Measurements from ENCODE around the gene ITGB5.
A peak's percentile ranks its signal among the peaks of the same experiment; 100 is the strongest.

DNA sequence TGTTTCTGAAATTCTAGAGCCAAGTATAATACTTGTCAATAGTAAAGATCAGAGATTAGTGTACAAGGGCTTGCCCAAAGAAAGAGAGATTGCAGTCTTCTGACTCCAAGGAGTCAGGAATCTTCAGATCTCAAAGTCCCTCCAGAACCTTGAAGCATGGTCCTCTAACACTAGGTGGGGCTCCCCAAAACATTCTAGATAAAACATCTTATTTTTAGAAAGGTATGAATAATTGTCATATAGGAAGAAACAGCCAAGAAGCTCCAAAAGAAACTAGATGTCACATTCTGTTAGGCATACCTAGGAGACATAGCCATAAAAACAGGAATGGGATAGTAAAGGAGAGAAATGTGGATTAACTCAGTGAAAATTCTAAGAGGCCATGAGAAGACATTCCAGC lies 36.7 kb upstream of the ITGB5 start:
- TF ChIP-seq, protein P1, sequence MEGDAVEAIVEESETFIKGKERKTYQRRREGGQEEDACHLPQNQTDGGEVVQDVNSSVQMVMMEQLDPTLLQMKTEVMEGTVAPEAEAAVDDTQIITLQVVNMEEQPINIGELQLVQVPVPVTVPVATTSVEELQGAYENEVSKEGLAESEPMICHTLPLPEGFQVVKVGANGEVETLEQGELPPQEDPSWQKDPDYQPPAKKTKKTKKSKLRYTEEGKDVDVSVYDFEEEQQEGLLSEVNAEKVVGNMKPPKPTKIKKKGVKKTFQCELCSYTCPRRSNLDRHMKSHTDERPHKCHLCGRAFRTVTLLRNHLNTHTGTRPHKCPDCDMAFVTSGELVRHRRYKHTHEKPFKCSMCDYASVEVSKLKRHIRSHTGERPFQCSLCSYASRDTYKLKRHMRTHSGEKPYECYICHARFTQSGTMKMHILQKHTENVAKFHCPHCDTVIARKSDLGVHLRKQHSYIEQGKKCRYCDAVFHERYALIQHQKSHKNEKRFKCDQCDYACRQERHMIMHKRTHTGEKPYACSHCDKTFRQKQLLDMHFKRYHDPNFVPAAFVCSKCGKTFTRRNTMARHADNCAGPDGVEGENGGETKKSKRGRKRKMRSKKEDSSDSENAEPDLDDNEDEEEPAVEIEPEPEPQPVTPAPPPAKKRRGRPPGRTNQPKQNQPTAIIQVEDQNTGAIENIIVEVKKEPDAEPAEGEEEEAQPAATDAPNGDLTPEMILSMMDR (conservative IDR thresholded peaks at IDR 0.05; ENCODE audit: low read depth, low read length): peak; percentile 43; the same call in 1 of the 2 replicates
- TF ChIP-seq EZH2 (IDR thresholded peaks at IDR 0.05; ENCODE audit: borderline replicate concordance, low read depth, low read length, poor library complexity, severe bottlenecking): no peak
